ENCODE data around the gene IDH2.

The IDH2 gene

DNA sequence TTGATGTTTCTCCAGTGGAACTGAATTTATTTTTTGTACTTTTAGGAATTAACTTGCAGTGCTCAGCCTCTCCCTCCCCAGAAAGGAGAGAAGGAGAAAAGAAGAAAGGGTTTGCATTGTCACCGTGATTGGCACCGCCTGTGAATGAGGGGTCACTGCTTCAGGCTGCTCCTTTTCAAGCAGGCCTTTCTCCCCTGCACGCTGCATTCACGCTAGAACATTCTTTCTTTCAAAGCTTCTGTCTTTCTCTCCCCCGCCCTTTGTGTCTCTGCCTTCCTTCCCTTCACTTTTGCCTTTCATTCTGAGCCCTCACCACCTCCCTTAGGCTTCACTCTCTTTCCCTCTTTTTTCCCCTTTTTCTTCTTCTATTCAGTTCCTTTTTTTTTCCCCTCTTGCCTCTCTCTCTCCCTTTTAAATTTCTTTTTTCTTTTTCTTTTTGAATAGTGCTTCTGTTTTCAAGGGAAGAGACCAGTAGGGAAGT, 58.7 kb downstream of the IDH2 start:
- DNase-seq (ENCODE audit: low spot score), result no peak

DNA sequence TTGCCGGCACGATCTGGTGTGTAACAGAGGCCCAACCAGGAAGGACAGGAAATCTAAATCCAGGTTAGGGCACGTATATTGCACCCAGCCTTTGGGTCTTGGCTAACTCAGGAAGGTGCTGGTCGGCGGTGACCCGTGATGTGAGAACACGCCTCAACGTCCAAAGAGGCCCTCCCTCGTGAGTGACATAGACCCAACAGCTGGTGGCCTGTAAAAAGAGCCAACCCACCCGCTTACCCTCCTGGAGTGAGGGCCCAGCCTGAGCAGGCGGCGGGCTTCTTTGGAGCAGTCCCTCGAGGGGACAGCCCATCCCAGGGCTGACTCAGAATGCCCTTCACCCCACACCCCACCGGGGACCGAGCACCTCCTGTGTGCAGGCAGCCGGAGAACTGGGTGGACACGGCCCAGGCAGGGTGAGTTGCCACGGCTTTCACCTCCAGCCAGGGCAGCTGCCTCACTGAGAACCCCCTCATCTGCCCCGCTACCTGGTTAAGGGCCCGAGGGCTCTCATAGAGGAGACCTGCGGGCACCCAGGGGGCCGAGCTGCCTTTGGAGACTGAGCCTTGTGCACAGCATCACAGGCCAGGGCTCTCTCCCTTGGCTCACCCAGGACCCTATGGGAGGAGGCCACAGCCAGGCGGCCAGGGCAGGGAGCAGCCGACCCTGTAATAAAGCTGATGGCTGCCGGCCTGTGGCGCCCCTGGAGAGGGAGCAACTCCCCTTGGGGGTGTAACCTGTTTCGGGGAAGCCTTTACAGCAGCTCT, 59.3 kb downstream of the IDH2 start:
- DNase-seq (ENCODE audit: low spot score), result no peak

DNA sequence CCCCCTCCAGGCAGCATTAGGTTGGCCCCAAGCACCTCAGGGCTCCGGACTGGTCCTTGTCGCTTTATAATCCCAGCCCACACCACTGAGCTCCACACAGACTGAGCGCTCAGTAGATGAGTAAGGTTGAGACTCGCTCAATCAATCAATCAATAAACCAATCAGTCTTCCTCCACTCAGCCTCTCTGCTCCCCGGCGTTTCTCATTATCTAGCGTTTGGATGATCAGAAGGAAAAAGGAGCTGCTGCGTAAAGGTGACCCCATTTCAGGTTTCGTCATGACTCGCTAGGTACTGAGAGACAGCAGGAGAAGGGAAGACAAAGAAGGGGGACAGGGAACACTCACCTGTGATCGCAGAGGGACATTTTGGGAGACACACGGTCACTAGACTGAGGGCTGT, 59.9 kb downstream of the IDH2 start:
- no peak for DNase-seq (ENCODE audit: low spot score)

DNA sequence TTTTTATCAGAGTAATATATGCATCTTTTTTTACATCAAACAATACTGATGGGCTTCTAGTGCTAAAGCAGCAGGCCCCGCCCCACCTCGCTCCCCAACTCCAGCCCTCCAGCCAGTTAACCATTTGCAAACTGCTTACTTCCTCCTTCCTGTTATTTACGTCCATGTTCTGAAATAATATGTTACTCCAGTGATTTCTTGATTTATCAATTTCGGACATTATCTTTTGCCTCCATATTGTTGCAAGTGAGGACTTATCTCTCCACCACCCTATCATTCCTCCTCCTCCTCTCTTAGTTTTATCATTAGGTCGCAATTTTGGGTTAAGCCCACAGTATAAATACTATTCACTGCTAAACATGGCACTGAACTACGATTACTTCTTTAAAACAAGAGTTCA, 61.6 kb downstream of the IDH2 start:
- no peak for DNase-seq (ENCODE audit: low spot score)

GRCh38 chr15:90039996-90040395, 62.3 kb downstream of the IDH2 start:
- DNase-seq (ENCODE audit: low spot score), result no peak

DNA sequence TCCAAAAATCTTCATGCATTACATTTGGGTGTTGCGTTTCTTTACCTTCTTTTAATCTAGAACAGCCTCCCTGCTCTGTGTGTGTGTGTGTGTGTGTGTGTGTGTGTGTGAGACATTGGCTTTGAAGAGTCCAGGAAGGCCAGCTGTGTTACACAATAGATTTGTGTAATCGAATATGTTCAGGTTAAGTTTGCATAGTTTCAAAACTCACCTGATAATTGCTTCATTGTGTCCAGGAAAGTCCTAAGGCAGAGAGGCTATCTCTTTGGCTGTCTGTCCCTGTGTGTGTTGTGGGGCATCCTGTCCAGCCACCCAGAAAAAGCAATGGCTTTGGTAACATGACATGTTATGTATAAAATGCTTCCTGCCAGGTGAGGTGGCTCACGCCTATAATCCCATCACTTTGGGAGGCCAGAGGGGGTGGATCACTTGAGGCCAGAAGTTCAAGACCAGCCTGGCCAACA, 63.6 kb downstream of the IDH2 start:
- DNase-seq (ENCODE audit: low spot score), result no peak

DNA sequence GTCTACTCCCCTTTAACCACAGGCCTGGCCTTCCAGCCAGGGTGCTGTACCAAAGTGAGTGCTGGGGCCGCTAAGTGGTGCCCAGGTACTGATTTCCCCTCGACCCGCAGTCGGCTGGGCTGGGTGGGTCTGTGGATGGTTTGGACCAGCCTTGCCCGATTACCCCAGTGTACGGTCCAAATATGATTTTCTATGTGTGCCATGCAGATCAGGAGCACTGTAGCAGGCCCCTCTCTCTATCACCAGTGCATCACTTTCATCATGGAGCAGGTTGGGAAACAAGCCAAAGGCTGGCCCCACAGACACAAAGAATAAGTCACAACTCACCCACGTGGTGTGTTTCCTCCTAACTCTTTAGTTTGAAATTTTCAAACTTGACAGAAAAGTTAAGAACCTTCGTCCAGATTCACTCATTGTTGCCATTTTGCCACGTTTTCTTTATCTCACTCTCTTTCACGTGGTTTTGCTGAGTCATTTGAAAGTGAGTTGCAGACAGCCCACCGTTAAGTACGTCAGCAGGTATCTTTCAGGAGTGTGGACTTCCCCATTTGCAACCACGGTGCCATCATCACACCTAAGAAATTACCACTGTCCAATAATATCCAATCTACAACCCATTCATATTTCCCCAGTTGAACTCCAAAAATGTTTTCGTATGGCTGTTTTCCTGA, 64.2 kb downstream of the IDH2 start:
- no peak for DNase-seq (ENCODE audit: low spot score)

- no peak for DNase-seq (ENCODE audit: low spot score)
Observed at GRCh38 chr15:90037511-90037860, 64.8 kb downstream of the IDH2 start.

- DNase-seq (ENCODE audit: low spot score), result no peak
Observed at GRCh38 chr15:90036806-90037510, 65.3 kb downstream of the IDH2 start.

GRCh38 chr15:90036343-90036742, 65.9 kb downstream of the IDH2 start:
- DNase-seq (ENCODE audit: low spot score), result no peak

- no peak for DNase-seq (ENCODE audit: low spot score)
Observed at GRCh38 chr15:90035840-90036230, 66.4 kb downstream of the IDH2 start.

- DNase-seq (ENCODE audit: low spot score), result no peak
Observed at GRCh38 chr15:90035095-90035839, 67.0 kb downstream of the IDH2 start.

- no peak for DNase-seq (ENCODE audit: low spot score)
Observed at GRCh38 chr15:90033448-90033847, 68.8 kb downstream of the IDH2 start.
